ENCODE measurements around the gene GPR162.
A peak's percentile ranks its signal among the peaks of the same experiment; 100 is the strongest.

Gene GPR162

DNA sequence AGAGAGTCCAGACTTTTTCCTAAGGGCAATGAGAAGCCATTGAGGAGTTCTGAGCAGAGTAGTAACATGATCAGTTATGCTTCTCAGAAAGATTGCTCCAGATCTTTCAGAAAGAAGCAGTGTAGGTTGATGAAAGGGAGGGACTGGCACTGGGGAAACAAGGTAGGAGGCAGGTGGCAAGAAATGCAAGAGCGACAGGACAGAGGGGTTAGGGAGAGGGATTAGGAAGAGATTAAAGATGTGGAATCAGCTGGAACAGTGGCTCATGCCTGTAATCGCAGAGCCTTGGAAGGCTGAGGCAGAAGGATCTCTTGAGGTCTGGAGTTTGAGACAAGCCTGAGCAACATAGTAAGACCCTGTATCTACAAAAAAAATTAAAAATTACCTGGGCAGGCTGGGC lies 26.1 kb downstream of the GPR162 start:
- TF ChIP-seq, protein P1, sequence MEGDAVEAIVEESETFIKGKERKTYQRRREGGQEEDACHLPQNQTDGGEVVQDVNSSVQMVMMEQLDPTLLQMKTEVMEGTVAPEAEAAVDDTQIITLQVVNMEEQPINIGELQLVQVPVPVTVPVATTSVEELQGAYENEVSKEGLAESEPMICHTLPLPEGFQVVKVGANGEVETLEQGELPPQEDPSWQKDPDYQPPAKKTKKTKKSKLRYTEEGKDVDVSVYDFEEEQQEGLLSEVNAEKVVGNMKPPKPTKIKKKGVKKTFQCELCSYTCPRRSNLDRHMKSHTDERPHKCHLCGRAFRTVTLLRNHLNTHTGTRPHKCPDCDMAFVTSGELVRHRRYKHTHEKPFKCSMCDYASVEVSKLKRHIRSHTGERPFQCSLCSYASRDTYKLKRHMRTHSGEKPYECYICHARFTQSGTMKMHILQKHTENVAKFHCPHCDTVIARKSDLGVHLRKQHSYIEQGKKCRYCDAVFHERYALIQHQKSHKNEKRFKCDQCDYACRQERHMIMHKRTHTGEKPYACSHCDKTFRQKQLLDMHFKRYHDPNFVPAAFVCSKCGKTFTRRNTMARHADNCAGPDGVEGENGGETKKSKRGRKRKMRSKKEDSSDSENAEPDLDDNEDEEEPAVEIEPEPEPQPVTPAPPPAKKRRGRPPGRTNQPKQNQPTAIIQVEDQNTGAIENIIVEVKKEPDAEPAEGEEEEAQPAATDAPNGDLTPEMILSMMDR (IDR thresholded peaks at IDR 0.05; ENCODE audit: low read depth, low read length) = no peak
- DNase-seq (ENCODE audit: low read depth in 2 of 2) = no peak
- H3K4me3 ChIP-seq (replicated peaks in 1 of 2; ENCODE audit: low read depth in 2 of 2, low read length in 2 of 2) = no peak overlapping the region

DNA sequence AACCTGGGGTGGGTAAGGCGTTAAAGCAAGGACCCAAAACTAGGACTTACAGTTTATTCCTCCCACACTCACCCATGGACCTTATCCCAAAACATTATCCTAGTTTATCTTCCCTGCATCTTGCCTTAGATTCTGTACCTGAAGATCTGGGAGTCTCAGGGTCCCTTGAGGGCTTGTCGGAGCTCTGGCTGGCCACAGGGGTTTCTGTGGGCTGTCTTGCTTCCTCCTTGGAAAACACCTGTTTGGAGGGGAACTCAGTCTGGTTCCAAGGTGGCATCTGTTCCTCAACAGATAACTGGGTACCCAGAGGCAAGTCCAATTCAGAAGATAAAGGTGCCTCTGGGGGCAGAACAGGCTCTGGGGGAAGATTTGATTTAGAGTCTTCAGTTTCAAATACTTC lies 27.8 kb downstream of the GPR162 start:
- TF ChIP-seq, protein P1 (IDR thresholded peaks at IDR 0.05; ENCODE audit: low read depth, low read length) = no peak
- H3K4me3 ChIP-seq (replicated peaks in 1 of 2; ENCODE audit: low read depth in 2 of 2, low read length in 2 of 2) = no peak overlapping the region
- DNase-seq (ENCODE audit: low read depth in 2 of 2) = no peak

DNA sequence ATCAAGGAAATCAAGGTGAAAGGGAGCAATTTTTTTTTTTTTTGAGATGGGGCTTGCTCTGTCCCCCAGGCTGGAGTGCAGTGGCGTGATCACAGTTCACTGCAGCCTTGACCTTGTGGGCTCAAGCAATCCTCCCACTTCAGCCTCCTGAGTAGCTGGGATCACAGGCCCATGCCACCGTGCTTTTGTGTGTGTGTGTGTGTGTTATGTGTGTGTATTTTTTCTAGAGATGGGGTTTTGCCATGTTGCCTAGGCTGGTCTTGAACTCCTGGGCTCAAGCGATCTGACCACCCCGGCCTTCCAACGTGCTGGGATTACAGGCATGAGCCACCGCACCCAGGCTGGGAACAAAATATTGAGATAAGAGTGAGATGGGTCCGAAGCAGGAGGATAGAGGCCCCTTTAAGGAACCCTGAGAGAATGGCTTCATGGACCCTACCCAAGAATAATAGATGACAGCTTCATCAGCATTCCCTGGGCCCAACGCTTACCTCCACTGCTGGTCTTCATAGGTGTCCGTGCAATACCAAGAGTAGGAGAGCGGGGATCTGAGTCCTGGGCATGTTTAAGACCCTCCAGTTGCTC lies 28.4 kb downstream of the GPR162 start:
- no peak for DNase-seq (ENCODE audit: low read depth in 2 of 2)
- H3K4me3 ChIP-seq (replicated peaks in 1 of 2; ENCODE audit: low read depth in 2 of 2, low read length in 2 of 2) = peak overlapping the region in 1 of 2 donors; percentile 96
- TF ChIP-seq, protein P1 (IDR thresholded peaks at IDR 0.05; ENCODE audit: low read depth, low read length) = no peak

DNA sequence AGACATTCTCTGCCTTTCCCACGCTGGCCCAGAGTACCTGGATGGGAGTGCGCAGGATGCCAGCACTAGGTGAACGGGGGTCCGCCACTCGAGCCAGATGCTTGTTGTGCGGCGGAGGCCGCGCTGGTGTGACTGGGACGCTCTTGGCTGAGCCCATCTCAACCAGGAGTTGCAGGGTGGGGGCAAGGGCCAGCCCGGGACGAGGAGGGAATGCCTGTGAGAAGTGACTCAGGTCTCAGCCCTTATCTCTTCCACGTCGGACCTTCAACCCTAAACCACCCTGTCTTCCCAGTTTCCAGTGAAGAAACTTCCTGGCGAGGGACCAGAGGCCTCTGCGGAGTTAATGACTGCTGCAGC lies 29.2 kb downstream of the GPR162 start:
- H3K4me3 ChIP-seq (replicated peaks in 1 of 2; ENCODE audit: low read depth in 2 of 2, low read length in 2 of 2) = peak overlapping the region; percentile 27 to 96
- DNase-seq (ENCODE audit: low read depth in 2 of 2) = no peak
- TF ChIP-seq, protein P1 (IDR thresholded peaks at IDR 0.05; ENCODE audit: low read depth, low read length) = no peak

DNA sequence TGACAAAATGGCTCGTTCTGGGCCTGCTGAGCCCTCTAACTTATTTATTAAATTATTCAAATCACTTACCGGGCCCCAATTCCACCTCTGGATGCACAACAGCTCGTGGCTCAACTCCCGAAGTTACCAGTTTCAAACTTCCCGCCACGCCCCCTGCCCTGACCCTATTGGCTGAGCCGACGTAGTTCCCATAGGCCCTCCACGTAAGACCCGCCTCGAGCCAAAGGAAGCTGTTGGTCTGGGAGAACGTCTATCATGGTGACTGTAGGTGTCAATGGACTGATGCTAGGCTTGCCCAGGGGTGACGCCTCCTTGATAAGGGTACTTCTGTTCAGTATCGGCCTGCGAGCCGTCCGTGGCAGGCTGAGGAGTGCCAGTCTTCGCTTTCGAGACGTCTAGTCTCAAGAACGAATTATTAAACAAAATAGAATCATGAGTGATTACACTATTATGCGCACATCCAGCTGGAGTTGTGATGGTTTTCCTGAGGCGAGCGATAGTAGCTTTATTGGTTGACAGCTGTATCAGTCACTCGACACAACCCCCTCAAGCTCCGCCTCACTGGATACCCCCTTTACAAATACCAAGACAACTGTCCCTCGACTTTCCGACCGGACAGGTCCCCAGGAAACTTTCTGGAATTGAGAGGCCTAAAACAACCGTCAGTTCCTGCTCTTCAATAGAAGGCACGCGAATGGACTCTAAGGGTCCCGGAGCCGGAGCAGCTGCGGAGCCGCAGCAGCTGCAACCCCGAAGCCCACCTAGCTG lies 29.7 kb downstream of the GPR162 start, which contains the start of gene CDCA3:
Gene CDCA3, minus strand, starts transcription at position 134 of the 768 bp plus-strand sequence. CDS start 334 bp downstream, outside the sequence.
- peak; percentile 99 for DNase-seq (ENCODE audit: low read depth in 2 of 2)
- H3K4me3 ChIP-seq (replicated peaks in 1 of 2; ENCODE audit: low read depth in 2 of 2, low read length in 2 of 2) = peak within 1 kb of the TSS; percentile 76 to 96
- TF ChIP-seq, protein P1 (IDR thresholded peaks at IDR 0.05; ENCODE audit: low read depth, low read length) = no peak

DNA sequence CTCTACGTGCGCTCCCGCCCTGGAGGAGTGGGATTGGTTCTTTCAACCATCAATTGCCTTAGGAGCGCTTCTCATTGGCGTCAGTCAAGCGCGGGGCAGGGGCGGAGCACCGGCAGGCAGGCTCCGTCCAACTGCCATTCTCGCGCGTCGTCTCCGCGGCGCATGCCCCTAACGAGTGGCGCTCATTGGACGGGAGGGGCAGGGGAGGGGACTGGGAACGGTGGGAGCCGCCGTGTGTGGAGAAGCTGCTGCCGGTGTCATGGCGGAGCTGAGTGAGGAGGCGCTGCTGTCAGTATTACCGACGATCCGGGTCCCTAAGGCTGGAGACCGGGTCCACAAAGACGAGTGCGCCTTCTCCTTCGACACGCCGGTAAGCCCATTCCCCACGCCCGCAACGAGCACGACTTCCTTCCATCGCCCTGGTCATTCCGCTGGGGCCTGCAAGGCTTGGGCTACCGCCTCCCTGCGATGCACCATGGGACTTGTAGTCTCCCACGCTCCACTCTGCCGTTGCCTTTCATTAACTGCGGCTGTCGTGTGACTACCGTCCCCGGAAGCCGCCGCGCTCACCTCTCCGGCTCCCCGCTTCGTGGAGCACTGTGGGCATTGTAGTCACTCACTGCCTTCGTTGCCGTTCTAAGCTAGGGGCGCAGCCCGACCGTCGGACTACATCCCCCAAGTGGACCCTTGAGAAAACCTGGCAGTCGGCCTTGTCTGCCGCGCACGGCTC lies 30.5 kb downstream of the GPR162 start, which contains the start of gene USP5:
Gene USP5, plus strand, starts transcription at position 230 of the 730 bp plus-strand sequence. Its CDS starts 30 bp downstream, at position 260.
- TF ChIP-seq, protein P1 (IDR thresholded peaks at IDR 0.05; ENCODE audit: low read depth, low read length) = no peak
- peak; percentile 100 for DNase-seq (ENCODE audit: low read depth in 2 of 2)

More for the DNA sequence above, 30.5 kb downstream of the GPR162 start, which contains the start of gene USP5:
- H3K4me3 ChIP-seq (replicated peaks in 1 of 2; ENCODE audit: low read depth in 2 of 2, low read length in 2 of 2) = peak within 1 kb of the TSS; percentile 76 to 96
